ENCODE data around the gene PRRG2. TPM values are rescaled to one million over a fixed set of nuclear protein-coding genes. Genes with fewer than 3 reads are reported as not detected.
A peak's percentile ranks its signal among the peaks of the same experiment; 100 is the strongest.

PRRG2 gene
- polyA plus RNA-seq, 1 donor (not counting 4 experiments of a cell fraction or from before 2014, with no cell fraction given), result 5.3 TPM

DNA sequence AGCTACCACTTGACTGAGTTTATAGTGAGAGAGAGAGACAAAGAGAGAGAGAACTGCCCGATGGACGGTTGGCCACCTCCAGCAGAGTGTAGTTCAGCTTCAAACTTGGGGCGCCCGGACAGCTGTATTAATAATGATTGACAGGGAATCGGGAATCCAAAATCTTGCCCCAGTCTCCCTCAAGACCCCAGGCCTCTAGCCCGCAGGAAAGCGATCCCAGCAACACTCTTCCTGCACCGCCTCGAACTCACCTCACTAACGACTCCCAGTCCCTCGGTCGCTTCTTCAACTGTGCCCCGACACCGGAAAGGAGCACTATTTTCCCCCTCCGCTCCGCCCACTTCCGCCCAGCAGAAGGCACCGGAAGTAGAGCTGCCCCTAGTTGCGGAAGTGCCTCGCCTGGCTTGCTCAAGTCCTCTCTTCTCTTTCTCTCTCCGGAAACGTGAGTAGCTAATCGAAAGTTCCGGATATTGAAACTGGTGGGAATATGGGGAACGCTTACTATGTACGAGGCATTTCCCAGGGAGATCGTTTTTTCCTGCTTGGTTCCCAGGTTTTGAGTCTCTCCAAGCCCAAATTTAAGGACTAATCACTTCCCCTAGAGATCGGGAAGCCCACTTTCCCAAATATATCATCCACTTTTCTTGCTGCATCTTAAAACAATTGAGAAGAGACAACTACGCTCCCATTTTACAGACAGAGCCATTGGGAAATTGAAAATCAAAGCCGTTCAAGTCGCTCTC, 681 bp upstream of the PRRG2 start, which contains the start of gene NOSIP:
TSS of gene NOSIP (minus strand) at position 293 of the 743 bp plus-strand sequence. CDS start 19,865 bp downstream, outside the sequence.
- peak within 1 kb of the TSS; percentile 95 for H3K9ac ChIP-seq (ENCODE audit: control insufficient read depth, extremely low read depth, insufficient read depth, low read length)
- FAIRE-seq (peak; percentile 71), DNase-seq (ENCODE audit: low read depth, low spot score) (peak; percentile 76)
- H2AFZ ChIP-seq (ENCODE audit: control insufficient read depth, low read length), result peak within 1 kb of the TSS; percentile 88
- dilution Hi-C loops (cut with MboI; ENCODE audit: extremely low pct_ligation_motif_present, low sequenced_read_pairs), result no loop called here
- TF ChIP-seq, protein P1, sequence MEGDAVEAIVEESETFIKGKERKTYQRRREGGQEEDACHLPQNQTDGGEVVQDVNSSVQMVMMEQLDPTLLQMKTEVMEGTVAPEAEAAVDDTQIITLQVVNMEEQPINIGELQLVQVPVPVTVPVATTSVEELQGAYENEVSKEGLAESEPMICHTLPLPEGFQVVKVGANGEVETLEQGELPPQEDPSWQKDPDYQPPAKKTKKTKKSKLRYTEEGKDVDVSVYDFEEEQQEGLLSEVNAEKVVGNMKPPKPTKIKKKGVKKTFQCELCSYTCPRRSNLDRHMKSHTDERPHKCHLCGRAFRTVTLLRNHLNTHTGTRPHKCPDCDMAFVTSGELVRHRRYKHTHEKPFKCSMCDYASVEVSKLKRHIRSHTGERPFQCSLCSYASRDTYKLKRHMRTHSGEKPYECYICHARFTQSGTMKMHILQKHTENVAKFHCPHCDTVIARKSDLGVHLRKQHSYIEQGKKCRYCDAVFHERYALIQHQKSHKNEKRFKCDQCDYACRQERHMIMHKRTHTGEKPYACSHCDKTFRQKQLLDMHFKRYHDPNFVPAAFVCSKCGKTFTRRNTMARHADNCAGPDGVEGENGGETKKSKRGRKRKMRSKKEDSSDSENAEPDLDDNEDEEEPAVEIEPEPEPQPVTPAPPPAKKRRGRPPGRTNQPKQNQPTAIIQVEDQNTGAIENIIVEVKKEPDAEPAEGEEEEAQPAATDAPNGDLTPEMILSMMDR (optimal IDR thresholded peaks at IDR 0.05 in 1 of 3, IDR thresholded peaks at IDR 0.05 in 1 of 3, conservative IDR thresholded peaks at IDR 0.05 in 1 of 3; ENCODE audit: extremely low read depth in 1 of 3, insufficient read depth in 2 of 3, low read length in 3 of 3), result no peak
- no peak for TF ChIP-seq EZH2 (IDR thresholded peaks at IDR 0.05; ENCODE audit: low read length)
- H3K4me3 ChIP-seq (ENCODE audit: control insufficient read depth in 2 of 3, extremely low read depth in 1 of 3, insufficient read depth in 2 of 3, low read depth in 1 of 3, low read length in 3 of 3), result peak within 1 kb of the TSS; percentile 74 to 99 (median 93)
- peaks cover 35% of the 10 kb centered on the region for H3K79me2 ChIP-seq (ENCODE audit: control insufficient read depth, insufficient read depth, low read length)
- peaks cover 0 to 3% of the 10 kb centered on the region in 2 experiments for H3K36me3 ChIP-seq (ENCODE audit: control insufficient read depth in 2 of 2, extremely low read depth in 1 of 2, insufficient read depth in 2 of 2, low read length in 2 of 2)
- no peaks in the 10 kb centered on the region for H3K9me1 ChIP-seq (ENCODE audit: control insufficient read depth, extremely low read depth, insufficient read depth, low read length)
- H3K27ac ChIP-seq (ENCODE audit: control insufficient read depth, insufficient read depth, low read length), result peak within 1 kb of the TSS; percentile 76
- H3K4me1 ChIP-seq (ENCODE audit: control insufficient read depth, extremely low read depth, insufficient read depth, low read length), result peaks cover 15% of the 10 kb centered on the region
- H3K9me3 ChIP-seq (ENCODE audit: control insufficient read depth, low read depth, low read length), result no peaks in the 10 kb centered on the region
- H3K4me2 ChIP-seq (ENCODE audit: control insufficient read depth, extremely low read depth, insufficient read depth, low read depth, low read length), result peak within 1 kb of the TSS; percentile 88
- no peaks in the 10 kb centered on the region for H4K20me1 ChIP-seq (ENCODE audit: control insufficient read depth, extremely low read depth, insufficient read depth, low read length)
- H3K27me3 ChIP-seq (ENCODE audit: control insufficient read depth, extremely low read depth, insufficient read depth, low read length), result no peaks in the 10 kb centered on the region

DNA sequence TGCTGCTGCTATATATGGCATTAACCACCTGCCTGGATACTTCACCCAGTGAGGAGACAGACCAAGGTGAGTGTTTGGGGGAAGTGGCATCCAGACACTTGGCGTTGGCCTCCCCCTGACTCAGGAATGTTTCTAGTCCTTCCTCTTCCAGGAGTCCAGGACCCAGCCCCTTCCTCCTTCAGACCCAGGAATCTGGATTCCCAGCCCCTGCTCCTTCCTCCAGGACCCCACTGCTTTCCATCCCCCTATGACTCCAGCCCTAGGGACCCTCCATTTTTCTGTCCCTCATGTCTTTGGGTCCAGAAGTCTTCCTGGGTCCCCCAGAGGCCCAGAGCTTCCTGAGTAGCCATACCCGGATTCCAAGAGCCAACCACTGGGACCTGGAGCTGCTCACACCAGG, 2.1 kb downstream of the PRRG2 start:
- Histone ChIP-seq H3K27ac (ENCODE audit: control insufficient read depth, insufficient read depth, low read length) (no peak overlapping the region), H3K4me1 (ENCODE audit: control insufficient read depth, extremely low read depth, insufficient read depth, low read length) (peaks cover 15% of the 10 kb centered on the region), H2AFZ (ENCODE audit: control insufficient read depth, low read length) (no peak overlapping the region), H3K4me3 (ENCODE audit: control insufficient read depth in 2 of 3, extremely low read depth in 1 of 3, insufficient read depth in 2 of 3, low read depth in 1 of 3, low read length in 3 of 3) (no peak overlapping the region), H3K9ac (ENCODE audit: control insufficient read depth, extremely low read depth, insufficient read depth, low read length) (no peak overlapping the region), H3K9me3 (ENCODE audit: control insufficient read depth, low read depth, low read length) (no peaks in the 10 kb centered on the region), H4K20me1 (ENCODE audit: control insufficient read depth, extremely low read depth, insufficient read depth, low read length) (no peaks in the 10 kb centered on the region), H3K4me2 (ENCODE audit: control insufficient read depth, extremely low read depth, insufficient read depth, low read depth, low read length) (no peak overlapping the region), H3K27me3 (ENCODE audit: control insufficient read depth, extremely low read depth, insufficient read depth, low read length) (no peaks in the 10 kb centered on the region), H3K9me1 (ENCODE audit: control insufficient read depth, extremely low read depth, insufficient read depth, low read length) (no peaks in the 10 kb centered on the region), H3K36me3 (ENCODE audit: control insufficient read depth in 2 of 2, extremely low read depth in 1 of 2, insufficient read depth in 2 of 2, low read length in 2 of 2) (peaks cover 0 to 1% of the 10 kb centered on the region in 2 experiments), H3K79me2 (ENCODE audit: control insufficient read depth, insufficient read depth, low read length) (peaks cover 22% of the 10 kb centered on the region)
- TF ChIP-seq EZH2 (IDR thresholded peaks at IDR 0.05; ENCODE audit: low read length), result no peak
- TF ChIP-seq, protein P1 (optimal IDR thresholded peaks at IDR 0.05 in 1 of 3, IDR thresholded peaks at IDR 0.05 in 1 of 3, conservative IDR thresholded peaks at IDR 0.05 in 1 of 3; ENCODE audit: extremely low read depth in 1 of 3, insufficient read depth in 2 of 3, low read length in 3 of 3), result no peak
- dilution Hi-C loops (cut with MboI; ENCODE audit: extremely low pct_ligation_motif_present, low sequenced_read_pairs), result no loop called here
- DNase-seq (ENCODE audit: low read depth, low spot score) (no peak), FAIRE-seq (no peak)

Measured in keratinocyte (primary cell).